GM18526 (cell line): ENCODE data around the gene MAP2K4.

ENCODE experiments used
- POLR2A ChIP-seq: IDR thresholded peaks from 3 replicates; pipeline ENCODE4 v1.6.1; 2011; ENCODE audit not compliant: insufficient read length; ENCODE audit errors: extremely low read depth

MAP2K4 gene

GRCh38 chr17:12020642-12021622, at the start of gene MAP2K4:
Gene MAP2K4, plus strand, starts transcription at chr17:12020877. Its CDS starts 10 bp downstream, at chr17:12020887.
- peak; percentile 86 for TF ChIP-seq POLR2A

- TF ChIP-seq POLR2A = no peak
Observed at GRCh38 chr17:11979795-11980194, 40.9 kb upstream of the MAP2K4 start.

- no peak for TF ChIP-seq POLR2A
Observed at GRCh38 chr17:11980813-11981212, 39.9 kb upstream of the MAP2K4 start.

- TF ChIP-seq POLR2A = no peak
Observed at GRCh38 chr17:11981862-11982261, 38.8 kb upstream of the MAP2K4 start.

GRCh38 chr17:11986179-11986941, 34.3 kb upstream of the MAP2K4 start:
- TF ChIP-seq POLR2A = no peak

- no peak for TF ChIP-seq POLR2A
Observed at GRCh38 chr17:11986942-11987329, 33.7 kb upstream of the MAP2K4 start.

GRCh38 chr17:11990363-11990983, 30.2 kb upstream of the MAP2K4 start:
- TF ChIP-seq POLR2A = no peak

- TF ChIP-seq POLR2A = no peak
Observed at GRCh38 chr17:11991461-11991860, 29.2 kb upstream of the MAP2K4 start.

- no peak for TF ChIP-seq POLR2A
Observed at GRCh38 chr17:11996722-11997146, 23.9 kb upstream of the MAP2K4 start.

GRCh38 chr17:11997147-11997971, 23.3 kb upstream of the MAP2K4 start, which contains the start of gene ZNF18:
Gene ZNF18, minus strand, starts transcription at chr17:11997475. Its CDS starts 4,646 bp downstream, at chr17:11992829.
- peak; percentile 96 for TF ChIP-seq POLR2A

- no peak for TF ChIP-seq POLR2A
Observed at GRCh38 chr17:11997972-11998233, 22.8 kb upstream of the MAP2K4 start.

- no peak for TF ChIP-seq POLR2A
Observed at GRCh38 chr17:11999696-12000095, 21.0 kb upstream of the MAP2K4 start.

GRCh38 chr17:12007466-12007865, 13.2 kb upstream of the MAP2K4 start:
- TF ChIP-seq POLR2A = no peak

GRCh38 chr17:12021623-12022140, 1.0 kb downstream of the MAP2K4 start:
- TF ChIP-seq POLR2A = no peak
